Cardiac fibroblast (primary cell): ENCODE measurements around the gene ELMO1.

Experiments
- DNase-seq, 2 donors: peaks; one replicate each; pipeline versions ENCODE4 v3.0.0 to v3.0.0-alpha.2; 2010; ENCODE audit warnings: low read depth in 2 of 2
- H3K4me3 ChIP-seq, 2 donors: replicated peaks in 1 of 2; 1 replicate in 1 of 2; 2 replicates in 1 of 2; pipeline ENCODE4 v1.5.1; 2011; ENCODE audit warnings: low read depth in 2 of 2, low read length in 2 of 2, mild to moderate bottlenecking in 2 of 2, moderate library complexity in 1 of 2
- TF ChIP-seq, protein P1 (sequence below): IDR thresholded peaks from one replicate; pipeline ENCODE4 v1.5.1; 2011; ENCODE audit warnings: low read depth, mild to moderate bottlenecking, low read length, inconsistent platforms

ELMO1 gene

DNA sequence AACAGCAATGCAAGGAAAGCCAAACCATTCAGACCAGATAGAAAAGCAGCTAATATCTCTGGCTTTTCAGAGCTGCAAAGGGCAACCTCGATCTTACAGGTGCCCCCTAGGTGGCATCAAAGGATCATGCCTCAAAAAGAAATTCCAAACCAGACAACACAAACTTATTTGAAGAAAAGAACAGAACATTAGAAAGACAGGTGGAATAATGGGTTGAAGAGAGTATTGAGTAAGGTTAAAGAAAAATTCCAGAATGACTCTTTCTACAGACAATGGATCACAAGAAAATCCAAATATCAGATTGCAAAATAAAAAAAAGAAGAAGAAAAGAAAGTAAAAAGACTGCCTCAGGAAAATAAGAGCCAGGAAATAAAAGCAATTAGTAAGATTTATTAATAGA, 213.7 kb downstream of the ELMO1 start:
- DNase-seq: peak; percentile 6 to 24
- TF ChIP-seq, protein P1, sequence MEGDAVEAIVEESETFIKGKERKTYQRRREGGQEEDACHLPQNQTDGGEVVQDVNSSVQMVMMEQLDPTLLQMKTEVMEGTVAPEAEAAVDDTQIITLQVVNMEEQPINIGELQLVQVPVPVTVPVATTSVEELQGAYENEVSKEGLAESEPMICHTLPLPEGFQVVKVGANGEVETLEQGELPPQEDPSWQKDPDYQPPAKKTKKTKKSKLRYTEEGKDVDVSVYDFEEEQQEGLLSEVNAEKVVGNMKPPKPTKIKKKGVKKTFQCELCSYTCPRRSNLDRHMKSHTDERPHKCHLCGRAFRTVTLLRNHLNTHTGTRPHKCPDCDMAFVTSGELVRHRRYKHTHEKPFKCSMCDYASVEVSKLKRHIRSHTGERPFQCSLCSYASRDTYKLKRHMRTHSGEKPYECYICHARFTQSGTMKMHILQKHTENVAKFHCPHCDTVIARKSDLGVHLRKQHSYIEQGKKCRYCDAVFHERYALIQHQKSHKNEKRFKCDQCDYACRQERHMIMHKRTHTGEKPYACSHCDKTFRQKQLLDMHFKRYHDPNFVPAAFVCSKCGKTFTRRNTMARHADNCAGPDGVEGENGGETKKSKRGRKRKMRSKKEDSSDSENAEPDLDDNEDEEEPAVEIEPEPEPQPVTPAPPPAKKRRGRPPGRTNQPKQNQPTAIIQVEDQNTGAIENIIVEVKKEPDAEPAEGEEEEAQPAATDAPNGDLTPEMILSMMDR: peak; percentile 12
- H3K4me3 ChIP-seq: no peak overlapping the region

DNA sequence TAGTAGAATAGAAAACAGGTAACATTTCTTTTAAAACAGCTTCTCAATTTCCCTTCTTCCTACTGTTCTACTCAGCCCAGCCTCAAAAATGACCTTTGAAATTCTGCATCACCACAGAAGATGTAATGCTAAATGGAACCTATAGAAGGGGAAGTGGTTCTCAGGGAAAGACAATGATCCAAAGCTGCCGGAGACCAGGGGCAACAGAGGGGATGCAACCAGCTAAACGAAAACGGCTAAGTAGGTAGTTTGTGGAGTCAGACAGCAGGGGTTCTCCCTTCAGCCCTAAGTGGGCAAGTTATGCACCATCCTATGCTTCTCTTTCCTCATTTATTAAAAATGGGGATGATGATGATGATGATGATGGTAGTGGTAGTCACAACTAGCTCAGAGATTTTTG, 214.3 kb downstream of the ELMO1 start:
- TF ChIP-seq, protein P1: no peak
- DNase-seq: no peak
- no peak overlapping the region for H3K4me3 ChIP-seq

DNA sequence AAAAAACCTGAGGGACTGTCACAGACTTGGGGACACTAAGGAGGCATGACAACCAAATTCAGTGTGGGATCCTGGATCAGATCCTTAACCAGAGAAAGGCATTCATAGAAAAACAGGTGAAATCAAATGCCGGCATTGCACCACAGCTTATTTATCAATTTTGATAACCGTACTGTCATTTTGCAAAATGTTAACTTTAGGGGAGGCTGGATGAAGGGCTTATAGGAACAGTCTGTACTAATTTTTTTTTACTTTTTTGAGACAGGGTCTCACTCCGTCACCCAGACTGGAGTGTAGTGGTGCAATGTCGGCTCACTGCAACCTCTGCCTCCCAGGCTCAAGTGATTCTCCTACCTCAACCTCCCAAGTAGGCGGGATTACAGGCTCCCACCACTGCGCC, 217.1 kb downstream of the ELMO1 start:
- TF ChIP-seq, protein P1: no peak
- H3K4me3 ChIP-seq: no peak overlapping the region
- DNase-seq: no peak

DNA sequence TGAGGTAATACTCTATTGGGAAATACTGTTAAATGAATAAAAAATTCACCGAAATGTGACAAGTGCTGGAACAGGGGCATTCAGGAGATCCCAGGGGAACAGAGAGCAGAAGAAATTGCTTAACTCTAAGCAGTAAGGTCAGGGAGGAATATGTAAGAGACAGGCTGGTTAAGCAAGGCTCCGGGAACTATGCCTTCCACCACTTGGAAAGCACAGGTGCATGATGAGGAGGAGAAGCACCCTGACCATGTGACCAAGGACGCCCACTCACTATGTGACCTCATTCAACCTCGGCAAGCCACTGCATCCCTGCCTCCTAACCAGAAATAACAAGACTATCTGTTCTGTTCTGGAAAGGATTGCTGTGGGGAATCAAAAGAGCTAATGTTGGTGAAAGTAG, 218.4 kb downstream of the ELMO1 start:
- TF ChIP-seq, protein P1: no peak
- DNase-seq: peak in 1 of 2 donors; percentile 9
- no peak overlapping the region for H3K4me3 ChIP-seq

DNA sequence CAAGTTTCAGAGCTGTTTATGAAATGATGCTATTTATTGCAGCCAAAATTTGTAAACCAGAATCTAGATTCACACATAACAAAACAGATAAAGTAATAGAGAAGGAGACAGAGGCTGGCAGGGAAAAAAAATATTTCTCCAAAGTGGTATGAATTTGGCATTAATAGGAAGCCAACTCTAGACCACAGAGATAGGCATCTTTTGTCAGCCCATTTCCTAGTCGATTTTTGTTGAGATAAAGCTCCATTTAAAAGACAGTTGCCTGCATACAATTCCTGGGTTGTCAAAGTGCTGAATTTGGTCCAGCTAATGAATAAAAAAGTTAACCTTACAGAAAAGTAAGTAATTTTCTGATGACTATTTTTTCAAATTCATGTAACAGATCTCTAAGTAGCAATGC, 219.3 kb downstream of the ELMO1 start:
- no peak for DNase-seq
- H3K4me3 ChIP-seq: no peak overlapping the region
- TF ChIP-seq, protein P1: no peak

DNA sequence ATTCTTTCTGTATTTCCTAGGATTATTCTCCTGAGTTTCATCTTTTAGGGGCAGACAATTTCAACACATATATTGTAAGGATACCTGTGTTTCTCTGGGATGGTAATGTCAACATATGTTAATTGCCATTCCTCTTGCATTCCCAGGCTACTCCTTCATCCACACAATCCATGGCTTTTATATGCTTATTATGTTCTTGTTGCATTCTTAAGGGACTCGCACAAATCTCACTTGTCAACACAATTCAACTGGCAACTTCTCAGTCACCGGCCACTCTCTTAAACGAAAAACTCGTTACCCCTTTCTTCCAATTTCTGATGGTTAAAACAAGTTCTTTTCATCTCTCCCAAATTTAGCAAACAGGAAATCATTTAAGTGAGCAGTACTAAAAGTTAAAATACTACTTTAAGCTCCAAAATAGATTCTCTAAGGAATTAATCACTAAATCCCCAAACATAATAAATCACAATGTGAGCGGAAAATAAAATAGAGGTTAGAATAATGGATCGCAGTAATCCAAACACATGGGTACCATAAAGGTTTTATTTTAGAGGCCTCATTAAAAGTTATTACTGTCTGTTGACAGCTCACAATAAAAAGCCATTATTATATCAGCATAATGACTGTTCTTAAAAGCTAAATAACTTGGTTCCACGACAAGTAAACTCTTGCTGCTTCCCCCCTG, 223.2 kb downstream of the ELMO1 start:
- H3K4me3 ChIP-seq: no peak overlapping the region
- TF ChIP-seq, protein P1: no peak
- no peak for DNase-seq

DNA sequence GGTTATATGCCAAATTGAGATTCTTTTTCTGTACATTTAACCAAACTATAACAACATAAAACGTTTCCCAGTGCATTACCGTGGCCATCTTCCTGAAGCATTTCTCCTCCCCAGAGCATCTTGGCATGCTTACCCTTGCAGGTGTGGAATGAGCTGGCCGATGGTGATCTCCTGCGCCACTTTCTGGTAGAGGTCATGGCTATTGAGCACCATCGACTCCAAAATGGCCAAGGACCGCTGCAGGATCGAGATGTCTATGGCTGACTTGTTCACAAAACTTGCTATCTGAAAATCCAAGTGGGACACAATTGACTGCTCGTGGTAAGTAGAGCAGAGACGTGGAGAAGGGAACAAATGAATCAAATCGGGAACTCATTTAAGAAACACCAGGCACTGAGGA, 223.9 kb downstream of the ELMO1 start:
- DNase-seq: no peak
- no peak overlapping the region for H3K4me3 ChIP-seq
- TF ChIP-seq, protein P1: no peak
